IMR-90 (cell line): ENCODE measurements around the gene RGS10. TPM values are rescaled to one million over a fixed set of nuclear protein-coding genes. Genes with fewer than 3 reads are reported as not detected.
A peak's percentile ranks its signal among the peaks of the same experiment; 100 is the strongest.

Experiments used
- ATAC-seq: fragments of 200-7000 bp; cut with Tn5 transposase; 2 replicates; pipeline ENCODE4 v1.9.1; 2020; ENCODE audit warnings: low read depth, mild to moderate bottlenecking, moderate library complexity
- BruUV-seq: library from RNA; stranded (reverse); fragments of 400-500 nt; replicated peaks from 2 replicates; lab custom pipeline; 2021; lab: Mats Ljungman, UMichigan
- CTCF ChIA-PET: fragments of 300-600 bp; formaldehyde crosslinking; extraction: SDS; loops from one replicate; lab custom pipeline; 2021; ENCODE audit warnings: antibody characterized with exemption; lab: Yijun Ruan, JAX
- POLR2A ChIA-PET: fragments of 300-600 bp; sonication (Branson Sonifier 250); formaldehyde crosslinking; loops from one replicate; lab custom pipeline; 2022; ENCODE audit warnings: antibody characterized with exemption; ENCODE audit not compliant: unreplicated experiment; lab: Charles Lee
- DNase-seq: peaks from one replicate; pipeline ENCODE4 v3.0.0; 2013
- H2AFZ ChIP-seq: replicated peaks from 2 replicates; pipeline ENCODE3; 2013; ENCODE audit warnings: low read length, mild to moderate bottlenecking; ENCODE audit not compliant: poor library complexity
- H2AK5ac ChIP-seq: 2 replicates; pipeline ENCODE4 v1.6.1; 2013; ENCODE audit warnings: low read depth, low read length, inconsistent platforms
- H2AK9ac ChIP-seq: replicated peaks from 2 replicates; pipeline ENCODE3; 2013; ENCODE audit warnings: mild to moderate bottlenecking, low read depth, low read length, moderate library complexity; ENCODE audit not compliant: poor library complexity
- H2BK120ac ChIP-seq: 2 replicates; pipeline ENCODE4 v1.6.1; 2013; ENCODE audit warnings: low read depth, low read length, inconsistent platforms
- H2BK15ac ChIP-seq: 3 replicates; pipeline ENCODE4 v1.6.1; 2013; ENCODE audit warnings: low read depth, low read length, inconsistent platforms
- H2BK20ac ChIP-seq: 2 replicates; pipeline ENCODE4 v1.6.1; 2013; ENCODE audit warnings: low read depth, mild to moderate bottlenecking, inconsistent platforms, low read length, moderate library complexity
- H2BK5ac ChIP-seq: 2 replicates; pipeline ENCODE4 v1.6.1; 2013; ENCODE audit warnings: mild to moderate bottlenecking, low read depth, low read length, inconsistent platforms; ENCODE audit not compliant: poor library complexity, severe bottlenecking
- H3K14ac ChIP-seq: replicated peaks from 2 replicates; pipeline ENCODE4 v1.6.1; 2013; ENCODE audit warnings: low read depth, low read length, inconsistent platforms
- H3K18ac ChIP-seq: 2 replicates; pipeline ENCODE4 v1.6.1; 2013; ENCODE audit warnings: low read depth, low read length, control low read depth
- H3K23ac ChIP-seq: 2 replicates; pipeline ENCODE4 v1.6.1; 2013; ENCODE audit warnings: low read depth, low read length, inconsistent platforms
- H3K27ac ChIP-seq: 2 replicates; pipeline ENCODE4 v1.5.1; 2013; ENCODE audit warnings: mild to moderate bottlenecking, control low read depth, low read length; ENCODE audit not compliant: insufficient read depth
- H3K27me3 ChIP-seq: 2 replicates; pipeline ENCODE4 v1.6.1; 2013; ENCODE audit warnings: low read length; ENCODE audit not compliant: control insufficient read depth, insufficient read depth
- H3K36me3 ChIP-seq: 2 replicates; pipeline ENCODE4 v1.6.1; 2013; ENCODE audit warnings: low read length, mixed read lengths; ENCODE audit not compliant: control insufficient read depth, insufficient read depth
- H3K4ac ChIP-seq: 2 replicates; pipeline ENCODE4 v1.6.1; 2013; ENCODE audit warnings: low read depth, low read length, inconsistent platforms
- H3K4me1 ChIP-seq: 2 replicates; pipeline ENCODE4 v1.6.1; 2013; ENCODE audit warnings: low read length, mixed read lengths; ENCODE audit not compliant: control insufficient read depth, insufficient read depth
- H3K4me2 ChIP-seq: 2 replicates; pipeline ENCODE4 v1.6.1; 2013; ENCODE audit warnings: low read depth, mild to moderate bottlenecking, control low read depth, low read length, moderate library complexity
- H3K4me3 ChIP-seq: 2 replicates; pipeline ENCODE4 v1.5.1; 2013; ENCODE audit warnings: low read depth, mild to moderate bottlenecking, control low read depth, low read length, moderate library complexity; ENCODE audit not compliant: insufficient read depth
- H3K56ac ChIP-seq: 2 replicates; pipeline ENCODE4 v1.6.1; 2013; ENCODE audit warnings: low read length, inconsistent platforms; ENCODE audit not compliant: insufficient read depth; ENCODE audit errors: extremely low read depth
- H3K79me1 ChIP-seq, 2 experiments: 2 replicates each; pipeline ENCODE4 v1.6.1; 2013; ENCODE audit warnings: low read length in 2 of 2, inconsistent platforms in 1 of 2, low read depth in 1 of 2
- H3K9ac ChIP-seq: 2 replicates; pipeline ENCODE4 v1.6.1; 2013; ENCODE audit warnings: low read depth, low read length, control low read depth
- H3K9me1 ChIP-seq: 2 replicates; pipeline ENCODE4 v1.6.1; 2013; ENCODE audit warnings: low read length, inconsistent platforms; ENCODE audit not compliant: insufficient read depth
- H3K9me3 ChIP-seq: 2 replicates; pipeline ENCODE4 v1.6.1; 2013; ENCODE audit warnings: low read length; ENCODE audit not compliant: control insufficient read depth, insufficient read depth
- H4K20me1 ChIP-seq: 2 replicates; pipeline ENCODE4 v1.6.1; 2013; ENCODE audit warnings: low read length, inconsistent platforms; ENCODE audit not compliant: insufficient read depth
- H4K5ac ChIP-seq: 2 replicates; pipeline ENCODE4 v1.6.1; 2013; ENCODE audit warnings: mild to moderate bottlenecking, low read depth, low read length, control low read depth
- H4K8ac ChIP-seq, 2 experiments: 2 replicates each; pipeline ENCODE4 v1.6.1; 2013; ENCODE audit warnings: low read depth in 2 of 2, low read length in 2 of 2, control low read depth in 1 of 2, inconsistent platforms in 1 of 2
- H4K91ac ChIP-seq: 2 replicates; pipeline ENCODE4 v1.6.1; 2013; ENCODE audit warnings: low read depth, low read length, inconsistent platforms; ENCODE audit not compliant: insufficient read depth
- BHLHE40 ChIP-seq: fragments of 150-350 bp; IDR thresholded peaks from 2 replicates; pipeline ENCODE4 v1.6.1; 2016; ENCODE audit warnings: mild to moderate bottlenecking, low read depth, low read length
- CEBPB ChIP-seq: IDR thresholded peaks from 2 replicates; pipeline ENCODE4 v1.6.1; 2012; ENCODE audit warnings: low read depth, low read length, improper control_type of control experiment
- CHD1 ChIP-seq: IDR thresholded peaks from 2 replicates; pipeline ENCODE4 v1.6.1; 2012; ENCODE audit warnings: low read depth, low read length, improper control_type of control experiment
- CTCF ChIP-seq: conservative IDR thresholded peaks from 2 replicates; pipeline ENCODE4 v1.5.1; 2012; ENCODE audit warnings: mild to moderate bottlenecking, low read depth, low read length, improper control_type of control experiment
- FOS ChIP-seq: fragments of 150-350 bp; IDR thresholded peaks from 2 replicates; pipeline ENCODE4 v1.6.1; 2016; ENCODE audit warnings: low read depth, low read length
- MAFK ChIP-seq: IDR thresholded peaks from 2 replicates; pipeline ENCODE4 v1.6.1; 2012; ENCODE audit warnings: low read depth, low read length, improper control_type of control experiment
- MAZ ChIP-seq: IDR thresholded peaks from 2 replicates; pipeline ENCODE4 v1.6.1; 2012; ENCODE audit warnings: low read depth, mild to moderate bottlenecking, low read length, improper control_type of control experiment, moderate library complexity, borderline replicate concordance
- MXI1 ChIP-seq: IDR thresholded peaks from 2 replicates; pipeline ENCODE4 v1.6.1; 2012; ENCODE audit warnings: low read depth, mild to moderate bottlenecking, low read length, moderate library complexity, borderline replicate concordance
- NFE2L2 ChIP-seq: fragments of 150-350 bp; IDR thresholded peaks from 2 replicates; pipeline ENCODE4 v1.6.1; 2016; ENCODE audit warnings: low read depth, mild to moderate bottlenecking, low read length
- RCOR1 ChIP-seq: IDR thresholded peaks from 2 replicates; pipeline ENCODE4 v1.6.1; 2012; ENCODE audit warnings: mild to moderate bottlenecking, low read length, improper control_type of control experiment; ENCODE audit not compliant: insufficient replicate concordance
- RFX5 ChIP-seq: IDR thresholded peaks from 2 replicates; pipeline ENCODE4 v1.8.0; 2012; ENCODE audit warnings: low read depth, mild to moderate bottlenecking, low read length, moderate library complexity
- SMC3 ChIP-seq: fragments of 150-350 bp; IDR thresholded peaks from 2 replicates; pipeline ENCODE4 v1.6.1; 2016; ENCODE audit warnings: low read depth, mild to moderate bottlenecking, antibody characterized with exemption, low read length, moderate library complexity
- USF2 ChIP-seq: fragments of 150-350 bp; IDR thresholded peaks from 2 replicates; pipeline ENCODE4 v1.6.1; 2017; ENCODE audit warnings: mild to moderate bottlenecking, antibody characterized with exemption, low read length, low read depth
- WGBS, 2 experiments: methylation state at CpG; one replicate each; pipeline versions ENCODE4 v1.1.5 to v1.1.7; 2013; ENCODE audit warnings: missing lambda C conversion rate in 2 of 2; ENCODE audit not compliant: insufficient read length in 1 of 2; ENCODE audit errors: extremely low coverage in 2 of 2; 5-methylcytosine and 5-hydroxymethylcytosine counted together
- dilution Hi-C: fragments of 300-500 bp; cut with HindIII; formaldehyde crosslinking; loops from one replicate; pipeline ENCODE4 v1.14.3; 2018; ENCODE audit warnings: low sequenced_read_pairs; ENCODE audit not compliant: unreplicated experiment
- in situ Hi-C: fragments of 300-500 bp; cut with MboI; formaldehyde crosslinking; loops from 3 replicates; pipeline ENCODE4 v1.14.3; 2019; ENCODE audit warnings: low sequenced_read_pairs, inconsistent platforms, mixed read lengths
- intact Hi-C: fragments of 100-400 bp; cut with micrococcal nuclease; formaldehyde crosslinking; loops from 2 replicates; pipeline ENCODE4 v1.10.0; 2022
- polyA plus RNA-seq, 3 experiments: library from polyadenylated mRNA; depleted of rRNA; stranded (reverse); fragments of >200 nt; gene quantifications; 2 replicates each; pipeline ENCODE4 v1.2.3, GENCODE V29; 2012; ENCODE audit warnings: low replicate concordance in 1 of 3
- total RNA-seq: library from RNA; depleted of rRNA; stranded (reverse); fragments of >200 nt; gene quantifications from 2 replicates; pipeline ENCODE4 v1.2.3, GENCODE V29; 2012

Gene RGS10
- total and polyA plus RNA-seq, 2 of the 4 experiments (the other 2 are of a cell fraction) = 35.3 to 89.7 TPM

GRCh38 chr10:119496273-119496672 is 46.2 kb downstream of the RGS10 start:
- no peaks in the 10 kb centered on the region for H3K27me3 ChIP-seq
- H3K18ac ChIP-seq = no peak overlapping the region; the same call in 1 of the 2 replicates
- no peak for TF ChIP-seq MAZ
- TF ChIP-seq RCOR1 = no peak
- TF ChIP-seq CEBPB = no peak
- no peak for TF ChIP-seq FOS
- no peak for TF ChIP-seq USF2
- TF ChIP-seq SMC3 = no peak
- no peak for TF ChIP-seq CTCF
- no peak for TF ChIP-seq MAFK
- TF ChIP-seq CHD1 = no peak
- no peak for TF ChIP-seq MXI1
- no peak for TF ChIP-seq NFE2L2
- TF ChIP-seq RFX5 = no peak
- TF ChIP-seq BHLHE40 = no peak
- H3K9me3 ChIP-seq = no peaks in the 10 kb centered on the region
- peaks cover 33% of the 10 kb centered on the region for H3K4me1 ChIP-seq
- H3K9me1 ChIP-seq = peaks cover 41% of the 10 kb centered on the region
- in situ Hi-C loops (no loop called here), dilution Hi-C loops (no loop called here), intact Hi-C loops (no loop called here)
- no peak overlapping the region for H2AK5ac ChIP-seq
- 76% methylated on average over 4 of the region's 7 CpGs; no CpG with 5 or more reads in 1 of the 2 experiments for WGBS, 2 experiments
- no peak overlapping the region for H2BK20ac ChIP-seq
- H2AK9ac ChIP-seq = no peak overlapping the region
- H3K9ac ChIP-seq = no peak overlapping the region
- H3K56ac ChIP-seq = no peak overlapping the region
- H3K4me2 ChIP-seq = no peak overlapping the region
- peak overlapping the region; percentile 18; the same call in 1 of the 2 replicates for H3K23ac ChIP-seq
- ChIA-PET CTCF (interaction anchor here (1.1 kb wide), 1 partner anchor 297 kb away, joined by 3 read pairs; no protein-coding TSS in a partner anchor), POLR2A (no interaction called here)
- peak overlapping the region; percentile 10; the same call in 1 of the 2 replicates for H3K27ac ChIP-seq
- H2BK5ac ChIP-seq = no peak overlapping the region
- ATAC-seq (no peak), DNase-seq (no peak)
- no peak overlapping the region for H3K4me3 ChIP-seq
- H4K20me1 ChIP-seq = peaks cover 12% of the 10 kb centered on the region; the same call in 1 of the 2 replicates
- H2AFZ ChIP-seq = no peak overlapping the region
- peaks cover 0 to 25% of the 10 kb centered on the region in 2 experiments; a peak in 2 of 4 replicates for H3K79me1 ChIP-seq
- 0 out of 2 replicates have a peak overlapping the region, but pooled peaks have one; percentile 30 for H2BK120ac ChIP-seq
- H3K36me3 ChIP-seq = peaks cover 10% of the 10 kb centered on the region
- no peak overlapping the region for H4K91ac ChIP-seq
- no peak overlapping the region; a peak in 1 of 4 replicates for H4K8ac ChIP-seq
- H2BK15ac ChIP-seq = no peak overlapping the region
- H4K5ac ChIP-seq = no peak overlapping the region
- BruUV-seq = no TSS peak
- H3K4ac ChIP-seq = peak overlapping the region; percentile 8
- no peak overlapping the region for H3K14ac ChIP-seq
